Smooth muscle cell (in vitro differentiated cells): ENCODE measurements around the gene ZDHHC3. TPM values are rescaled to one million over a fixed set of nuclear protein-coding genes. Genes with fewer than 3 reads are reported as not detected.

Experiments
- DNase-seq: peaks from one replicate; lab custom pipeline; 2025; ENCODE audit not compliant: unreplicated experiment; lab: John Stamatoyannopoulos, UW
- H2AFZ ChIP-seq: fragments of 200-600 bp; sonication (generic); 2 replicates; pipeline ENCODE4 v1.6.0; 2016; ENCODE audit warnings: antibody characterized with exemption, low read depth, mild to moderate bottlenecking
- H3F3A ChIP-seq: fragments of 200-600 bp; sonication (generic); 2 replicates; pipeline ENCODE4 v1.6.0; 2017; ENCODE audit warnings: antibody characterized with exemption, low read depth
- H3K27ac ChIP-seq: fragments of 200-600 bp; sonication (generic); 2 replicates; pipeline ENCODE4 v1.5.1; 2016; ENCODE audit warnings: low read depth, mild to moderate bottlenecking
- H3K27me3 ChIP-seq: fragments of 200-600 bp; sonication (generic); 2 replicates; pipeline ENCODE4 v1.6.1; 2016; ENCODE audit warnings: low read depth, mild to moderate bottlenecking
- H3K36me3 ChIP-seq: fragments of 200-600 bp; sonication (generic); 2 replicates; pipeline ENCODE4 v1.5.1; 2016; ENCODE audit warnings: low read depth
- H3K4me1 ChIP-seq: fragments of 200-600 bp; sonication (generic); 2 replicates; pipeline ENCODE4 v1.5.1; 2016; ENCODE audit warnings: low read depth
- H3K4me2 ChIP-seq: fragments of 200-600 bp; sonication (generic); 2 replicates; pipeline ENCODE4 v1.6.0; 2016; ENCODE audit warnings: mild to moderate bottlenecking
- H3K4me3 ChIP-seq: fragments of 200-600 bp; sonication (generic); 2 replicates; pipeline ENCODE4 v1.5.1; 2016; ENCODE audit warnings: mild to moderate bottlenecking
- H3K79me2 ChIP-seq: fragments of 200-600 bp; sonication (generic); 2 replicates; pipeline ENCODE4 v1.6.0; 2016; ENCODE audit warnings: low read depth, mild to moderate bottlenecking
- H3K9ac ChIP-seq: fragments of 200-600 bp; sonication (generic); 2 replicates; pipeline ENCODE4 v1.6.0; 2016; ENCODE audit warnings: low read depth
- H3K9me3 ChIP-seq: fragments of 200-600 bp; sonication (generic); replicated peaks from 2 replicates; pipeline ENCODE4 v1.5.1; 2016; ENCODE audit warnings: low read depth
- H4K20me1 ChIP-seq: fragments of 200-600 bp; sonication (generic); 2 replicates; pipeline ENCODE4 v1.6.0; 2016; ENCODE audit warnings: low read depth
- WGBS: methylation state at CpG from one replicate; pipeline ENCODE4 v1.1.7; 2016; ENCODE audit warnings: low lambda C conversion rate; 5-methylcytosine and 5-hydroxymethylcytosine counted together
- polyA plus RNA-seq: library from polyadenylated mRNA; unstranded; fragments of >200 nt; fragmentation: Nextera tagmentation; extraction: Ambion mirVana; gene quantifications from 2 replicates; pipeline ENCODE4 v1.2.1, GENCODE V29; 2016
- total RNA-seq: library from RNA; depleted of rRNA; stranded (reverse); fragments of >200 nt; gene quantifications from 2 replicates; pipeline ENCODE4 v1.2.3, GENCODE V29; 2014
- TF ChIP-seq, protein P1 (sequence below): fragments of 200-600 bp; sonication (generic); IDR thresholded peaks from 2 replicates; pipeline ENCODE4 v1.5.1; 2017; ENCODE audit warnings: borderline replicate concordance, mild to moderate bottlenecking, antibody characterized with exemption; ENCODE audit not compliant: insufficient read depth, poor library complexity, severe bottlenecking

ZDHHC3 gene
- total and polyA plus RNA-seq, 2 experiments from 2014 or later, result 40.5 to 63.7 TPM

DNA sequence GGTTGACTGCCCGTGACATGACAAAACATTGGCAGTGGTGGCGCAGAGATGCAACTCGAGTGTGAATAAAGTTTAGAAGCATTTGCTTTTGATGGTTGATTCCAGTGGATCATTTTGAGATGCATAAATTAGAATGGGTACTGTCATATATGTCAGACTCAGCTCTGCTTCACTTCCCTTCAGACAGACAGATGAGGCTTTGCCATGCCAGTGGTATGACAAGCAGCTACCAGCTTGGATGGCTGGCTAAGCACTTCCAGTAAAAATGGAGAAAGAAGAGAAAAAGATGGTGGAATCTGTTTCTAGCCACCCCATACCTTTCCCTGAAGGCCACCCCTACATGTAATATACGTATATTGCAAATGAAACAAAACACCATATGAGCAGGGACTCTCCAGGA, 36.6 kb upstream of the ZDHHC3 start:
- no peaks in the 10 kb centered on the region for H3K9me3 ChIP-seq
- peak overlapping the region; percentile 66 for H3K4me2 ChIP-seq
- no peak overlapping the region for H3K9ac ChIP-seq
- H2AFZ ChIP-seq, result no peak overlapping the region
- peaks cover 4% of the 10 kb centered on the region for H3K4me1 ChIP-seq
- H3K27ac ChIP-seq, result peak overlapping the region; percentile 89
- 95% methylated on average over 4 of the region's 4 CpGs for WGBS
- no peak overlapping the region for H3K4me3 ChIP-seq
- DNase-seq, result no peak
- TF ChIP-seq, protein P1, sequence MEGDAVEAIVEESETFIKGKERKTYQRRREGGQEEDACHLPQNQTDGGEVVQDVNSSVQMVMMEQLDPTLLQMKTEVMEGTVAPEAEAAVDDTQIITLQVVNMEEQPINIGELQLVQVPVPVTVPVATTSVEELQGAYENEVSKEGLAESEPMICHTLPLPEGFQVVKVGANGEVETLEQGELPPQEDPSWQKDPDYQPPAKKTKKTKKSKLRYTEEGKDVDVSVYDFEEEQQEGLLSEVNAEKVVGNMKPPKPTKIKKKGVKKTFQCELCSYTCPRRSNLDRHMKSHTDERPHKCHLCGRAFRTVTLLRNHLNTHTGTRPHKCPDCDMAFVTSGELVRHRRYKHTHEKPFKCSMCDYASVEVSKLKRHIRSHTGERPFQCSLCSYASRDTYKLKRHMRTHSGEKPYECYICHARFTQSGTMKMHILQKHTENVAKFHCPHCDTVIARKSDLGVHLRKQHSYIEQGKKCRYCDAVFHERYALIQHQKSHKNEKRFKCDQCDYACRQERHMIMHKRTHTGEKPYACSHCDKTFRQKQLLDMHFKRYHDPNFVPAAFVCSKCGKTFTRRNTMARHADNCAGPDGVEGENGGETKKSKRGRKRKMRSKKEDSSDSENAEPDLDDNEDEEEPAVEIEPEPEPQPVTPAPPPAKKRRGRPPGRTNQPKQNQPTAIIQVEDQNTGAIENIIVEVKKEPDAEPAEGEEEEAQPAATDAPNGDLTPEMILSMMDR, result no peak
- no peaks in the 10 kb centered on the region for H3K79me2 ChIP-seq
- no peaks in the 10 kb centered on the region for H3K27me3 ChIP-seq
- H3F3A ChIP-seq, result peaks cover 33% of the 10 kb centered on the region
- H3K36me3 ChIP-seq, result no peaks in the 10 kb centered on the region
- no peaks in the 10 kb centered on the region for H4K20me1 ChIP-seq

DNA sequence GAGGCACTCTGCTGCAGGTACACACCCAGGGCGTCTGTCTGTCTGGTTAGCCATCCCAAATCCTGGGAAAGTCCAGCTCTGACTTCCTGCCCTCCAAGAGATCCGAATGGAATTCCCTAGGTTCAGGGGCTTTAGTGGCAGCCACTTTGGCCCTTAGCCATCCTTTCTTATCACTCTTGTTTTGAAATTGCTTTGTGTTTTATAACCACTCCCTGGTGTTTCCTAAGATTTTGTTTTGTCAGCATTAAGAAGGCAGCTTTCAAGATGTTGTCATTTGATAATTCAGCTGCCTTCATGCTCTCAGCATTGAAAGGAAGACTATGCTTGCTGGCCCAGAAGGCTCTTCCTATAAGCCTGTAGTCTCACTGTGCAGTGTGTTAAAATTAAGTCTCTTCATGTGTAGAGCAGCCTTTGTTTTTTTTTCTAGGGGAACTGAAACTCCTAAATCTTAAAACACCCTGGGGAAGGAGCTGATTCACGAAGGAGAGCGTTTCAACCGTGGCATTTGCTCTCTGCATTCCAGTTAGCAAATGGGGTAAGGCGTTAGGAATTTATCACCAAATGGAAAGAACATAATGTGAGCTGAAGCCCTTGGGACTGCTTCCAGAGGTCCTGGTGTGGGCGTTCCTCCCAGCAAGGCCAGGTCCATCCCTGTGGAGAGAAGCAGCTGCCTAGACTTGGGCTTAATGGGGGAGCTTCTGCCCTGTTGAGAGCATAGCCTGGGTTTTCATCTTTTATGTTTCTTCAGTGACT, 36.0 kb upstream of the ZDHHC3 start:
- H3K9ac ChIP-seq, result peak overlapping the region; percentile 40
- peaks cover 4% of the 10 kb centered on the region for H3K4me1 ChIP-seq
- 9% methylated on average over 7 of the region's 7 CpGs for whole genome bisulfite sequencing

DNA sequence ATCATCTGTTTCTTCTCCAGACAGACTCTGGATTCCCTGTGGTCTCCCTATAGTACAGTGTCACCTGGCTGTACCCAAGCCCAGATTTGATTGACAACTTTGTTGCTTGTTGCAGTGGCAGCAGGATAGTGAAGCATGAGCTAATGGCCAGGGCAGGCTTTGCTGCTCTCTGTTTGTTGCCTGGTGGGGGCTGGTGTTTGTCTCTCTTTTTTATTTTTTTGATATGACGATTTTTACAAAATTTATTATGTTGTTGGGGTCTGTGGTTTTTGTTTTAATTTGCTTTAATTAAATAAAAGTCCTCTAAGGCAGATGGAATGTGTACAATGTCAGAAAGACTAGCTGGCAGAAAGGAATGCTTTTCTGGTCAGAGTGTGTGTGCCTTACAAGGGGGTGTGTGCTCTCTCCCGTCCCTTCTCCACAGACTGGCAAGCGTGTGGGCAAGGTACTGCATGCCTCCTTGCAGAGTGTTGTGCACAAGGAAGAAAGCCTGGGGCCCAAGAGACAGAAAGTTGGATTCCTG, 34.9 kb upstream of the ZDHHC3 start:
- H3F3A ChIP-seq, result peaks cover 33% of the 10 kb centered on the region
- H3K4me2 ChIP-seq, result peak overlapping the region; percentile 66
- WGBS, result 21% methylated on average over 3 of the region's 3 CpGs
- no peak overlapping the region for H2AFZ ChIP-seq
- H3K79me2 ChIP-seq, result no peaks in the 10 kb centered on the region
- no peaks in the 10 kb centered on the region for H3K9me3 ChIP-seq
- no peak overlapping the region for H3K9ac ChIP-seq
- no peak for DNase-seq
- TF ChIP-seq, protein P1, result no peak
- no peak overlapping the region for H3K4me3 ChIP-seq
- H3K27me3 ChIP-seq, result no peaks in the 10 kb centered on the region
- peak overlapping the region; percentile 89 for H3K27ac ChIP-seq
- H3K36me3 ChIP-seq, result no peaks in the 10 kb centered on the region
- no peaks in the 10 kb centered on the region for H4K20me1 ChIP-seq
- H3K4me1 ChIP-seq, result peaks cover 4% of the 10 kb centered on the region

More for the DNA sequence above, 36.0 kb upstream of the ZDHHC3 start:
- Histone ChIP-seq H2AFZ (no peak overlapping the region), H3K79me2 (no peaks in the 10 kb centered on the region), H3K4me3 (no peak overlapping the region), H3K9me3 (no peaks in the 10 kb centered on the region), H3K4me2 (peak overlapping the region; percentile 66), H3K27me3 (no peaks in the 10 kb centered on the region), H3K36me3 (no peaks in the 10 kb centered on the region), H4K20me1 (no peaks in the 10 kb centered on the region), H3F3A (peaks cover 33% of the 10 kb centered on the region), H3K27ac (peak overlapping the region; percentile 89)
- no peak for DNase-seq
- TF ChIP-seq, protein P1, result no peak
